IMR-90 (cell line): ENCODE measurements around the gene HOXB6. TPM values are rescaled to one million over a fixed set of nuclear protein-coding genes. Genes with fewer than 3 reads are reported as not detected.

Source experiments
- ATAC-seq: fragments of 200-7000 bp; cut with Tn5 transposase; 2 replicates; pipeline ENCODE4 v1.9.1; 2020; ENCODE audit warnings: low read depth, mild to moderate bottlenecking, moderate library complexity
- BruUV-seq: library from RNA; stranded (reverse); fragments of 400-500 nt; replicated peaks from 2 replicates; lab custom pipeline; 2021; lab: Mats Ljungman, UMichigan
- CTCF ChIA-PET: fragments of 300-600 bp; formaldehyde crosslinking; extraction: SDS; loops from one replicate; lab custom pipeline; 2021; ENCODE audit warnings: antibody characterized with exemption; lab: Yijun Ruan, JAX
- POLR2A ChIA-PET: fragments of 300-600 bp; sonication (Branson Sonifier 250); formaldehyde crosslinking; loops from one replicate; lab custom pipeline; 2022; ENCODE audit warnings: antibody characterized with exemption; ENCODE audit not compliant: unreplicated experiment; lab: Charles Lee
- DNase-seq: peaks from one replicate; pipeline ENCODE4 v3.0.0; 2013
- H2AFZ ChIP-seq: replicated peaks from 2 replicates; pipeline ENCODE3; 2013; ENCODE audit warnings: low read length, mild to moderate bottlenecking; ENCODE audit not compliant: poor library complexity
- H2AK5ac ChIP-seq: 2 replicates; pipeline ENCODE4 v1.6.1; 2013; ENCODE audit warnings: low read depth, low read length, inconsistent platforms
- H2AK9ac ChIP-seq: replicated peaks from 2 replicates; pipeline ENCODE3; 2013; ENCODE audit warnings: mild to moderate bottlenecking, low read depth, low read length, moderate library complexity; ENCODE audit not compliant: poor library complexity
- H2BK120ac ChIP-seq: 2 replicates; pipeline ENCODE4 v1.6.1; 2013; ENCODE audit warnings: low read depth, low read length, inconsistent platforms
- H2BK15ac ChIP-seq: 3 replicates; pipeline ENCODE4 v1.6.1; 2013; ENCODE audit warnings: low read depth, low read length, inconsistent platforms
- H2BK20ac ChIP-seq: 2 replicates; pipeline ENCODE4 v1.6.1; 2013; ENCODE audit warnings: low read depth, mild to moderate bottlenecking, inconsistent platforms, low read length, moderate library complexity
- H2BK5ac ChIP-seq: 2 replicates; pipeline ENCODE4 v1.6.1; 2013; ENCODE audit warnings: mild to moderate bottlenecking, low read depth, low read length, inconsistent platforms; ENCODE audit not compliant: poor library complexity, severe bottlenecking
- H3K14ac ChIP-seq: replicated peaks from 2 replicates; pipeline ENCODE4 v1.6.1; 2013; ENCODE audit warnings: low read depth, low read length, inconsistent platforms
- H3K18ac ChIP-seq: 2 replicates; pipeline ENCODE4 v1.6.1; 2013; ENCODE audit warnings: low read depth, low read length, control low read depth
- H3K23ac ChIP-seq: 2 replicates; pipeline ENCODE4 v1.6.1; 2013; ENCODE audit warnings: low read depth, low read length, inconsistent platforms
- H3K27ac ChIP-seq: 2 replicates; pipeline ENCODE4 v1.5.1; 2013; ENCODE audit warnings: mild to moderate bottlenecking, control low read depth, low read length; ENCODE audit not compliant: insufficient read depth
- H3K27me3 ChIP-seq: 2 replicates; pipeline ENCODE4 v1.6.1; 2013; ENCODE audit warnings: low read length; ENCODE audit not compliant: control insufficient read depth, insufficient read depth
- H3K36me3 ChIP-seq: 2 replicates; pipeline ENCODE4 v1.6.1; 2013; ENCODE audit warnings: low read length, mixed read lengths; ENCODE audit not compliant: control insufficient read depth, insufficient read depth
- H3K4ac ChIP-seq: 2 replicates; pipeline ENCODE4 v1.6.1; 2013; ENCODE audit warnings: low read depth, low read length, inconsistent platforms
- H3K4me1 ChIP-seq: 2 replicates; pipeline ENCODE4 v1.6.1; 2013; ENCODE audit warnings: low read length, mixed read lengths; ENCODE audit not compliant: control insufficient read depth, insufficient read depth
- H3K4me2 ChIP-seq: 2 replicates; pipeline ENCODE4 v1.6.1; 2013; ENCODE audit warnings: low read depth, mild to moderate bottlenecking, control low read depth, low read length, moderate library complexity
- H3K4me3 ChIP-seq: 2 replicates; pipeline ENCODE4 v1.5.1; 2013; ENCODE audit warnings: low read depth, mild to moderate bottlenecking, control low read depth, low read length, moderate library complexity; ENCODE audit not compliant: insufficient read depth
- H3K56ac ChIP-seq: 2 replicates; pipeline ENCODE4 v1.6.1; 2013; ENCODE audit warnings: low read length, inconsistent platforms; ENCODE audit not compliant: insufficient read depth; ENCODE audit errors: extremely low read depth
- H3K79me1 ChIP-seq, 2 experiments: 2 replicates each; pipeline ENCODE4 v1.6.1; 2013; ENCODE audit warnings: low read length in 2 of 2, inconsistent platforms in 1 of 2, low read depth in 1 of 2
- H3K9ac ChIP-seq: 2 replicates; pipeline ENCODE4 v1.6.1; 2013; ENCODE audit warnings: low read depth, low read length, control low read depth
- H3K9me1 ChIP-seq: 2 replicates; pipeline ENCODE4 v1.6.1; 2013; ENCODE audit warnings: low read length, inconsistent platforms; ENCODE audit not compliant: insufficient read depth
- H3K9me3 ChIP-seq: 2 replicates; pipeline ENCODE4 v1.6.1; 2013; ENCODE audit warnings: low read length; ENCODE audit not compliant: control insufficient read depth, insufficient read depth
- H4K20me1 ChIP-seq: 2 replicates; pipeline ENCODE4 v1.6.1; 2013; ENCODE audit warnings: low read length, inconsistent platforms; ENCODE audit not compliant: insufficient read depth
- H4K5ac ChIP-seq: 2 replicates; pipeline ENCODE4 v1.6.1; 2013; ENCODE audit warnings: mild to moderate bottlenecking, low read depth, low read length, control low read depth
- H4K8ac ChIP-seq, 2 experiments: 2 replicates each; pipeline ENCODE4 v1.6.1; 2013; ENCODE audit warnings: low read depth in 2 of 2, low read length in 2 of 2, control low read depth in 1 of 2, inconsistent platforms in 1 of 2
- H4K91ac ChIP-seq: 2 replicates; pipeline ENCODE4 v1.6.1; 2013; ENCODE audit warnings: low read depth, low read length, inconsistent platforms; ENCODE audit not compliant: insufficient read depth
- BHLHE40 ChIP-seq: fragments of 150-350 bp; IDR thresholded peaks from 2 replicates; pipeline ENCODE4 v1.6.1; 2016; ENCODE audit warnings: mild to moderate bottlenecking, low read depth, low read length
- CEBPB ChIP-seq: IDR thresholded peaks from 2 replicates; pipeline ENCODE4 v1.6.1; 2012; ENCODE audit warnings: low read depth, low read length, improper control_type of control experiment
- CHD1 ChIP-seq: IDR thresholded peaks from 2 replicates; pipeline ENCODE4 v1.6.1; 2012; ENCODE audit warnings: low read depth, low read length, improper control_type of control experiment
- CTCF ChIP-seq: conservative IDR thresholded peaks from 2 replicates; pipeline ENCODE4 v1.5.1; 2012; ENCODE audit warnings: mild to moderate bottlenecking, low read depth, low read length, improper control_type of control experiment
- FOS ChIP-seq: fragments of 150-350 bp; IDR thresholded peaks from 2 replicates; pipeline ENCODE4 v1.6.1; 2016; ENCODE audit warnings: low read depth, low read length
- MAFK ChIP-seq: IDR thresholded peaks from 2 replicates; pipeline ENCODE4 v1.6.1; 2012; ENCODE audit warnings: low read depth, low read length, improper control_type of control experiment
- MAZ ChIP-seq: IDR thresholded peaks from 2 replicates; pipeline ENCODE4 v1.6.1; 2012; ENCODE audit warnings: low read depth, mild to moderate bottlenecking, low read length, improper control_type of control experiment, moderate library complexity, borderline replicate concordance
- MXI1 ChIP-seq: IDR thresholded peaks from 2 replicates; pipeline ENCODE4 v1.6.1; 2012; ENCODE audit warnings: low read depth, mild to moderate bottlenecking, low read length, moderate library complexity, borderline replicate concordance
- NFE2L2 ChIP-seq: fragments of 150-350 bp; IDR thresholded peaks from 2 replicates; pipeline ENCODE4 v1.6.1; 2016; ENCODE audit warnings: low read depth, mild to moderate bottlenecking, low read length
- POLR2A ChIP-seq: IDR thresholded peaks from 2 replicates; pipeline ENCODE4 v1.6.1; 2012; ENCODE audit warnings: mild to moderate bottlenecking, low read depth, low read length
- RAD21 ChIP-seq: IDR thresholded peaks from 2 replicates; pipeline ENCODE4 v1.6.1; 2012; ENCODE audit warnings: low read length, improper control_type of control experiment
- RCOR1 ChIP-seq: IDR thresholded peaks from 2 replicates; pipeline ENCODE4 v1.6.1; 2012; ENCODE audit warnings: mild to moderate bottlenecking, low read length, improper control_type of control experiment; ENCODE audit not compliant: insufficient replicate concordance
- RFX5 ChIP-seq: IDR thresholded peaks from 2 replicates; pipeline ENCODE4 v1.8.0; 2012; ENCODE audit warnings: low read depth, mild to moderate bottlenecking, low read length, moderate library complexity
- SMC3 ChIP-seq: fragments of 150-350 bp; IDR thresholded peaks from 2 replicates; pipeline ENCODE4 v1.6.1; 2016; ENCODE audit warnings: low read depth, mild to moderate bottlenecking, antibody characterized with exemption, low read length, moderate library complexity
- USF2 ChIP-seq: fragments of 150-350 bp; IDR thresholded peaks from 2 replicates; pipeline ENCODE4 v1.6.1; 2017; ENCODE audit warnings: mild to moderate bottlenecking, antibody characterized with exemption, low read length, low read depth
- WGBS, 2 experiments: methylation state at CpG; one replicate each; pipeline versions ENCODE4 v1.1.5 to v1.1.7; 2013; ENCODE audit warnings: missing lambda C conversion rate in 2 of 2; ENCODE audit not compliant: insufficient read length in 1 of 2; ENCODE audit errors: extremely low coverage in 2 of 2; 5-methylcytosine and 5-hydroxymethylcytosine counted together
- dilution Hi-C: fragments of 300-500 bp; cut with HindIII; formaldehyde crosslinking; loops from one replicate; pipeline ENCODE4 v1.14.3; 2018; ENCODE audit warnings: low sequenced_read_pairs; ENCODE audit not compliant: unreplicated experiment
- in situ Hi-C: fragments of 300-500 bp; cut with MboI; formaldehyde crosslinking; loops from 3 replicates; pipeline ENCODE4 v1.14.3; 2019; ENCODE audit warnings: low sequenced_read_pairs, inconsistent platforms, mixed read lengths
- intact Hi-C: fragments of 100-400 bp; cut with micrococcal nuclease; formaldehyde crosslinking; loops from 2 replicates; pipeline ENCODE4 v1.10.0; 2022
- polyA plus RNA-seq, 3 experiments: library from polyadenylated mRNA; depleted of rRNA; stranded (reverse); fragments of >200 nt; gene quantifications; 2 replicates each; pipeline ENCODE4 v1.2.3, GENCODE V29; 2012; ENCODE audit warnings: low replicate concordance in 1 of 3
- total RNA-seq: library from RNA; depleted of rRNA; stranded (reverse); fragments of >200 nt; gene quantifications from 2 replicates; pipeline ENCODE4 v1.2.3, GENCODE V29; 2012

Gene HOXB6
- total and polyA plus RNA-seq, 2 of the 4 experiments (the other 2 are of a cell fraction), result 11.1 to 42.2 TPM

- no peak overlapping the region for H2AK9ac ChIP-seq
- POLR2A ChIA-PET, result no interaction called here
- H3K36me3 ChIP-seq, result no peaks in the 10 kb centered on the region
- no peak overlapping the region for H3K14ac ChIP-seq
- no peak overlapping the region for H3K4me2 ChIP-seq
- no peak overlapping the region for H2BK20ac ChIP-seq
- BruUV-seq, result no TSS peak
- no peaks in the 10 kb centered on the region for H3K4me1 ChIP-seq
- no peak overlapping the region for H3K27ac ChIP-seq
- no peaks in the 10 kb centered on the region for H4K20me1 ChIP-seq
- H2BK120ac ChIP-seq, result no peak overlapping the region
- intact Hi-C loops (no loop called here), dilution Hi-C loops (no loop called here), in situ Hi-C loops (loop anchor here (10.0 kb wide), 1 partner anchor 65 kb away; no protein-coding TSS in a partner anchor)
- no peak overlapping the region for H2AK5ac ChIP-seq
- no peak overlapping the region for H3K18ac ChIP-seq
- ATAC-seq, result no peak
- H3K9ac ChIP-seq, result no peak overlapping the region
- H3K9me3 ChIP-seq, result peaks cover 11% of the 10 kb centered on the region
- no CpG with 5 or more reads among the region's 6 CpGs for WGBS, 2 experiments
- no peaks in the 10 kb centered on the region for H3K9me1 ChIP-seq
- peaks cover 99% of the 10 kb centered on the region for H3K27me3 ChIP-seq
- no peak overlapping the region for H2AFZ ChIP-seq
- no peak overlapping the region for H4K8ac ChIP-seq
- no peak for DNase-seq
- H3K56ac ChIP-seq, result no peak overlapping the region
- CTCF ChIA-PET, result interaction anchor here (0.7 kb wide), 1 partner anchor 31 kb away, joined by 3 read pairs; no protein-coding TSS in a partner anchor
- no peak overlapping the region for H3K23ac ChIP-seq
- H2BK5ac ChIP-seq, result no peak overlapping the region
- H3K79me1 ChIP-seq, result no peaks in the 10 kb centered on the region
- no peak overlapping the region for H4K91ac ChIP-seq
- no peak overlapping the region for H3K4me3 ChIP-seq
- H3K4ac ChIP-seq, result no peak overlapping the region
- no peak overlapping the region for H2BK15ac ChIP-seq
- H4K5ac ChIP-seq, result no peak overlapping the region
- no peak for TF ChIP-seq MAZ
- TF ChIP-seq CHD1, result no peak
- no peak for TF ChIP-seq POLR2A
- TF ChIP-seq BHLHE40, result no peak
- TF ChIP-seq CEBPB, result no peak
- no peak for TF ChIP-seq RAD21
- no peak for TF ChIP-seq NFE2L2
- no peak for TF ChIP-seq MAFK
- no peak for TF ChIP-seq SMC3
- no peak for TF ChIP-seq MXI1
- no peak for TF ChIP-seq FOS
- no peak for TF ChIP-seq RCOR1
- TF ChIP-seq CTCF, result no peak
- TF ChIP-seq RFX5, result no peak
- no peak for TF ChIP-seq USF2
These were observed 35.4 kb upstream of the HOXB6 start for GRCh38 chr17:48639982-48640857.
